ENCODE measurements around the gene GFOD1. TPM values are rescaled to one million over a fixed set of nuclear protein-coding genes. Genes with fewer than 3 reads are reported as not detected.
A peak's percentile ranks its signal among the peaks of the same experiment; 100 is the strongest.

The GFOD1 gene
- total and polyA plus RNA-seq, 2 experiments from 2014 or later = 16.2 to 30.5 TPM

- DNase-seq (ENCODE audit: low read depth in 1 of 2, low spot score in 1 of 2) = no peak
- H3K27me3 ChIP-seq = no peaks in the 10 kb centered on the region
- H3K27ac ChIP-seq = no peak overlapping the region
- no peaks in the 10 kb centered on the region for H3K9me3 ChIP-seq (ENCODE audit: low read depth)
- no peaks in the 10 kb centered on the region for H3K36me3 ChIP-seq
- H3K4me1 ChIP-seq (ENCODE audit: low read depth) = peaks cover 39% of the 10 kb centered on the region
- no peak overlapping the region for H3K4me3 ChIP-seq
- TF ChIP-seq CTCF (IDR thresholded peaks at IDR 0.05; ENCODE audit: low read depth, low read length) = no peak
Measured at GRCh38 chr6:13417431-13417830, 70.0 kb downstream of the GFOD1 start.

GRCh38 chr6:13415283-13415682 lies 72.1 kb downstream of the GFOD1 start:
- no peak for DNase-seq (ENCODE audit: low read depth in 1 of 2, low spot score in 1 of 2)
- TF ChIP-seq CTCF (IDR thresholded peaks at IDR 0.05; ENCODE audit: low read depth, low read length) = no peak
- Histone ChIP-seq H3K27ac (no peak overlapping the region), H3K4me3 (no peak overlapping the region), H3K36me3 (no peaks in the 10 kb centered on the region), H3K4me1 (ENCODE audit: low read depth) (peaks cover 24% of the 10 kb centered on the region), H3K27me3 (no peaks in the 10 kb centered on the region), H3K9me3 (ENCODE audit: low read depth) (no peaks in the 10 kb centered on the region)

- TF ChIP-seq CTCF (IDR thresholded peaks at IDR 0.05; ENCODE audit: low read depth, low read length) = no peak
- Histone ChIP-seq H3K9me3 (ENCODE audit: low read depth) (no peaks in the 10 kb centered on the region), H3K36me3 (no peaks in the 10 kb centered on the region), H3K4me1 (ENCODE audit: low read depth) (peaks cover 21% of the 10 kb centered on the region), H3K27ac (no peak overlapping the region), H3K4me3 (no peak overlapping the region), H3K27me3 (no peaks in the 10 kb centered on the region)
- peak in 1 of 2 donors; percentile 32 for DNase-seq (ENCODE audit: low read depth in 1 of 2, low spot score in 1 of 2)
Measured at GRCh38 chr6:13413900-13414555, 73.4 kb downstream of the GFOD1 start.

GRCh38 chr6:13413466-13413862 lies 73.9 kb downstream of the GFOD1 start:
- H3K4me1 ChIP-seq (ENCODE audit: low read depth) = peaks cover 21% of the 10 kb centered on the region
- H3K9me3 ChIP-seq (ENCODE audit: low read depth) = no peaks in the 10 kb centered on the region
- no peaks in the 10 kb centered on the region for H3K27me3 ChIP-seq
- TF ChIP-seq CTCF (IDR thresholded peaks at IDR 0.05; ENCODE audit: low read depth, low read length) = no peak
- no peak overlapping the region for H3K4me3 ChIP-seq
- no peak overlapping the region for H3K27ac ChIP-seq
- no peaks in the 10 kb centered on the region for H3K36me3 ChIP-seq
- peak in 1 of 2 donors; percentile 76 for DNase-seq (ENCODE audit: low read depth in 1 of 2, low spot score in 1 of 2)

GRCh38 chr6:13412639-13413465 lies 74.5 kb downstream of the GFOD1 start:
- H3K36me3 ChIP-seq = no peaks in the 10 kb centered on the region
- DNase-seq (ENCODE audit: low read depth in 1 of 2, low spot score in 1 of 2) = no peak
- no peak overlapping the region for H3K27ac ChIP-seq
- peaks cover 21% of the 10 kb centered on the region for H3K4me1 ChIP-seq (ENCODE audit: low read depth)
- H3K4me3 ChIP-seq = no peak overlapping the region
- no peaks in the 10 kb centered on the region for H3K27me3 ChIP-seq
- no peaks in the 10 kb centered on the region for H3K9me3 ChIP-seq (ENCODE audit: low read depth)
- no peak for TF ChIP-seq CTCF (IDR thresholded peaks at IDR 0.05; ENCODE audit: low read depth, low read length)
